ENCODE results near the gene RBM14. TPM values are rescaled to one million over a fixed set of nuclear protein-coding genes. Genes with fewer than 3 reads are reported as not detected.
A peak's percentile ranks its signal among the peaks of the same experiment; 100 is the strongest.
"Not testable (repeated sequence)": the region's sequence is repeated elsewhere in the genome, so short reads cannot be mapped to it uniquely, and the experiment has no call there.

Gene RBM14
- total RNA-seq, 1 experiment from 2014 or later, result 95.6 TPM

- no peak for DNase-seq (ENCODE audit: low spot score)
Measured at GRCh38 chr11:66636411-66636810, 20.0 kb downstream of the RBM14 start.

- no peak for DNase-seq (ENCODE audit: low spot score)
Measured at GRCh38 chr11:66637557-66638176, 21.2 kb downstream of the RBM14 start.

- DNase-seq (ENCODE audit: low spot score), result peak; percentile 100
Measured at GRCh38 chr11:66638177-66639065, 22.0 kb downstream of the RBM14 start, which contains the start of gene RBM4. Gene RBM4, plus strand, starts transcription at chr11:66638703. Its CDS starts 1,009 bp downstream, at chr11:66639712.

- DNase-seq (ENCODE audit: low spot score), result peak; percentile 61
Measured at GRCh38 chr11:66639066-66639813, 22.8 kb downstream of the RBM14 start.

- DNase-seq (ENCODE audit: low spot score), result not testable (repeated sequence)
Measured at GRCh38 chr11:66639814-66640340, 23.4 kb downstream of the RBM14 start.

- DNase-seq (ENCODE audit: low spot score), result no peak
Measured at GRCh38 chr11:66641834-66642233, 25.4 kb downstream of the RBM14 start.

GRCh38 chr11:66643745-66644437 is 27.5 kb downstream of the RBM14 start:
- no peak for DNase-seq (ENCODE audit: low spot score)

- DNase-seq (ENCODE audit: low spot score), result no peak
Measured at GRCh38 chr11:66646828-66647227, 30.4 kb downstream of the RBM14 start.

- DNase-seq (ENCODE audit: low spot score), result no peak
Measured at GRCh38 chr11:66649903-66650302, 33.5 kb downstream of the RBM14 start.

- no peak for DNase-seq (ENCODE audit: low spot score)
Measured at GRCh38 chr11:66651016-66651415, 34.6 kb downstream of the RBM14 start.

- no peak for DNase-seq (ENCODE audit: low spot score)
Measured at GRCh38 chr11:66652651-66653050, 36.2 kb downstream of the RBM14 start.

GRCh38 chr11:66653123-66653522 is 36.7 kb downstream of the RBM14 start:
- DNase-seq (ENCODE audit: low spot score), result no peak

GRCh38 chr11:66659763-66660162 is 43.3 kb downstream of the RBM14 start:
- DNase-seq (ENCODE audit: low spot score), result no peak

GRCh38 chr11:66663741-66664296 is 47.4 kb downstream of the RBM14 start:
- DNase-seq (ENCODE audit: low spot score), result no peak

- DNase-seq (ENCODE audit: low spot score), result no peak
Measured at GRCh38 chr11:66665369-66665768, 48.9 kb downstream of the RBM14 start.

GRCh38 chr11:66670816-66671215 is 54.4 kb downstream of the RBM14 start:
- DNase-seq (ENCODE audit: low spot score), result no peak

- DNase-seq (ENCODE audit: low spot score), result no peak
Measured at GRCh38 chr11:66674964-66675602, 58.7 kb downstream of the RBM14 start.

GRCh38 chr11:66676282-66676919 is 60.0 kb downstream of the RBM14 start:
- no peak for DNase-seq (ENCODE audit: low spot score)

Measured in HT-29 (cell line).